GM19395 (cell line): ENCODE measurements around the gene ZSCAN4.

ENCODE experiments used
- ATAC-seq: cut with Tn5 transposase; IDR thresholded peaks from one replicate; pipeline ENCODE4 v1.9.1; 2021; ENCODE audit warnings: mild to moderate bottlenecking, moderate library complexity; ENCODE audit not compliant: unreplicated experiment

Gene ZSCAN4

DNA sequence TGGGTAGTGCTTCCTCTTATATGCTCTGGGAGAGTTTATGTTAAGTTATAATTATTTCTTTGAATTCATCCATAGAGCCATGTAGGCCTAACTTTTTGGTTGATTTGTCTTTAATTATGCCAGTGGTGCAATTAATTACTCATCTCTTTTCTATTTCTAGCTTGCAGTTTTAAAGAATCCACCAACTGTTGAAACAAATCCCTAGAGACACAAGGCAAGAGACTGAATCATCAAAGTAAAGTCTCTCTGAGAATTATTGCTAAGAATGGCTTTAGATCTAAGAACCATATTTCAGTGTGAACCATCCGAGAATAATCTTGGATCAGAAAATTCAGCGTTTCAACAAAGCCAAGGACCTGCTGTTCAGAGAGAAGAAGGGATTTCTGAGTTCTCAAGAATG is 7.1 kb downstream of the ZSCAN4 start:
- no peak for ATAC-seq

DNA sequence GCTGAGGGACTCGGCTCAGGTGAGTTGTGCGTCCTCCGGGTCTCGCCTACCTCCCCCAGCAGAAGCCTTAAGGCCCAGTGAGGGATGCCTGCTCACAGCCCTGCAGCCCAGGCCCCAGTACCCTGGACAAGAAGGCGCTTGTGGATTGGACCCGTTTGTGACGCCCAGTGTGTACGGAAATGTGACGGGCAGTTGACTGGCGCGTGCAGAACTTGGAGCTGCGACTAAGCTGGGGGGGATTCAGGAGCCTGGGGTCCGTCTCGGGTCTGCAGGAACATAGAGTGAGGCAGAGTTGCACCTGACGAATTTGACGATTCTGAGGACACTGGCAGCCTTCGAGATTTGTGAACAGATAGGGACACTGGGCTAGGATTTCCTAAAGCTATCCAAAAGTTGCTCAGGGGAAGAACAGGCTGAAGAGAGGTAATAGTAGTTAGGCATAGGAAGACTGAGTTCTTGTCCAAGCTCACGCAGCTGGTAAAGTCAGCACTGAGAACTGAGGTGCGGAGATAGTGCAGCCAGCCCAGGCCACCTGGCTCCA is 13.6 kb downstream of the ZSCAN4 start:
- ATAC-seq, result peak; percentile 12

DNA sequence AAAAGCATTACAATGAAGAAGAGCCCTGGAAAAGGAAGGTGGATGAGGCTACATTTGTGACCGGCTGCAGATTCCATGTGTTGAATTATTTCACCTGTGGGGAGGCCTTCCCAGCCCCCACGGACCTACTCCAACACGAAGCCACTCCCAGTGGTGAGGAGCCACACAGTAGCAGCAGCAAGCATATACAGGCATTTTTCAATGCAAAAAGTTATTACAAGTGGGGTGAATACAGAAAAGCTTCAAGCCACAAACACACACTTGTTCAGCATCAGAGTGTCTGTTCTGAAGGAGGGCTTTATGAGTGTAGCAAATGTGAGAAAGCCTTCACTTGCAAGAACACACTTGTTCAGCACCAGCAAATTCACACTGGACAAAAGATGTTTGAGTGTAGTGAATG is 18.0 kb downstream of the ZSCAN4 start:
- ATAC-seq, result no peak

DNA sequence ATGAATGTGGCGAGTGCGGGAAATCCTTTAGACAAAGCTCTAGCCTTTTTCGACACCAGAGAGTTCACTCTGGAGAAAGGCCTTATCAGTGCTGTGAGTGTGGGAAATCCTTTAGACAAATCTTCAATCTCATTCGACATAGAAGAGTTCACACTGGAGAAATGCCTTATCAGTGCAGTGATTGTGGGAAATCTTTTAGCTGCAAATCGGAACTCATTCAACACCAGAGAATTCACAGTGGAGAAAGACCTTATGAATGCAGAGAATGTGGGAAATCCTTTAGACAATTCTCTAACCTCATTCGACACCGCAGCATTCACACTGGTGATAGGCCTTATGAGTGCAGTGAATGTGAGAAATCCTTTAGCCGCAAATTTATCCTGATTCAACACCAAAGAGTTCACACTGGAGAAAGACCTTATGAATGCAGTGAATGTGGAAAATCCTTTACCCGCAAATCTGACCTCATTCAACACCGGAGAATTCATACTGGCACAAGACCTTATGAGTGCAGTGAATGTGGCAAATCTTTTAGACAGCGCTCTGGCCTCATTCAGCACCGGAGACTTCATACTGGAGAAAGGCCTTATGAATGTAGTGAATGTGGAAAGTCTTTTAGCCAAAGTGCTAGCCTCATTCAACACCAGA is 18.8 kb downstream of the ZSCAN4 start:
- no peak for ATAC-seq

DNA sequence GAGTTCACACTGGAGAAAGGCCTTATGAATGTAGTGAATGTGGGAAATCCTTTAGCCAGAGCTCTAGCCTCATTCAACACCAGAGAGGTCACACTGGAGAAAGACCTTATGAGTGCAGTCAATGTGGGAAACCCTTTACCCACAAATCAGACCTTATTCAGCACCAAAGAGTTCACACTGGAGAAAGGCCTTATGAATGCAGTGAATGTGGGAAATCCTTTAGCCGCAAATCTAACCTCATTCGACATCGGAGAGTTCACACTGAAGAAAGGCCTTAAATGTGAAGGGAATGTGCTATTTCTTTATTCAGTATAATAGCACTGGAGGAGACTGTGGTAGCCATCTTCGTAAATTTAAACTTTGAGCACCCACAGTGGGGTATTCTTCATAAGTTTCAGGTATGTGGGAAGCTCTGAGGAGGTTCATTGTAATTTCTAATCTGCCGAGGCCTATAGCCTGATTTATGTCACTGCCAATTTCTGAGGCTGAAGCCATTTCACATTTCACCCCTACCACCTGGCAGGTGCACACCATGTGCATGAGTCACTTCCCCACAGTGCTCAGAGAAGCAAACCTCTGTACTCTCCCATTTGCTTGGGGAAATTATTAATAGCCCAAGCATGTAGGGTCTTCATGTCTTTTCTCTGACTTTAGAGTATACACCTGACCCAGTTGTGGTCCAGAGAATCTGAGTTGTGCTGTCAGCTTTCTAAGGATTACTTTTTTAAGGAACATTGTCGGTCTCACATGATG is 19.5 kb downstream of the ZSCAN4 start:
- ATAC-seq, result no peak

DNA sequence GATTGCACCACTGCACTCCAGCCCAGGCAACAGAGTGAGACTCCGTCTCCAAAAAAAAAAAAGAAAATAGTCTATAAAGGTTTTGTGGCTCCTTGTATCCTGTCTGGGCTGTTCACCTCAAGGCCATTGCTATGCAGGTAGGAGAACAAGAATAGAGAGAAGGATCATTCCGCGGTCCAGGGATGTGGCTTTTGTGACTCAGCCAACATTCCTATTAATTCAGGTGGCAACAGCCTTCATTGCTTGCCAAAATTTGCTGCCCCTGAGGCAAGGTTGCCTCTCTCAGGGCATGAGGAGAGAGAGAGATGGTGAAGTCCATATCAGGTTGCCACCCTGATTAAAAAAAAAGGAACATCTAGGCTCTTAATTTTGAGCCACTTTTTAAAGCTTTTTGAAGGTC is 21.0 kb downstream of the ZSCAN4 start:
- no peak for ATAC-seq

DNA sequence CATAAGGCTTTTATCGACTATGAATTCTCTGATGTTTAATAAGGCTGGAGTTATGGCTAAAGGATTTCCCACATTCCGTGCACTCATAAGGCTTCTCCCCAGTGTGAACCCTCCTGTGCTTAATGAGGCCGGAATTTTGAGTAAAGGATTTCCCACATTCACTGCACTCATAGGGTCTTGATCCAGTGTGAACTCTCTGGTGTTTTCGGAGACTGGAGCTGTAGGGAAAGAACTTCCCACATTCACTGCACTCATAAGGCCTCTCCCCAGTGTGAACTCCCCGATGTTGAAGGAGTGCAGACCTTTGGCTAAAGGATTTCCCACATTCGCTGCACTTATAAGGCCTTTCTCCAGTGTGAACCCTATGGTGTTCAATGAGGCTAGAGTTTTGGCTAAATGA is 32.9 kb downstream of the ZSCAN4 start:
- no peak for ATAC-seq

DNA sequence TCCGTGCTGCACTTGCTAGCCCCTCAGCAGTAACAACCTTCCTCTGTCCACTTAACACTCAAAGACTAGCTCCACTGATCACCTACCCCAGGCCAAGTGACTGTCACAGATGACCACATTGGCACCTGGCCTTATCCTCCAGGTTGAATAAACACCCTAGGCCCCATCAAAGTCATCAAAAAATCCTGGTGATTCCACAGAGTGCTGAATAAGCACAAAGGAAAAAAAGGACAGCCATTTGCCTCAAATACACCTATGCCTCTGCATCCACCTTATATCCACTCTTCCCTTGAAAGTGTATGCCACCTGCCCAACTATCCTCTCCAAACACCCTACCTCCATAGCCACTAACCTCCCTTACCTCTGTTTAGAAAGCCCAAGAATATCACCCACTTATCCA is 37.6 kb downstream of the ZSCAN4 start:
- no peak for ATAC-seq

DNA sequence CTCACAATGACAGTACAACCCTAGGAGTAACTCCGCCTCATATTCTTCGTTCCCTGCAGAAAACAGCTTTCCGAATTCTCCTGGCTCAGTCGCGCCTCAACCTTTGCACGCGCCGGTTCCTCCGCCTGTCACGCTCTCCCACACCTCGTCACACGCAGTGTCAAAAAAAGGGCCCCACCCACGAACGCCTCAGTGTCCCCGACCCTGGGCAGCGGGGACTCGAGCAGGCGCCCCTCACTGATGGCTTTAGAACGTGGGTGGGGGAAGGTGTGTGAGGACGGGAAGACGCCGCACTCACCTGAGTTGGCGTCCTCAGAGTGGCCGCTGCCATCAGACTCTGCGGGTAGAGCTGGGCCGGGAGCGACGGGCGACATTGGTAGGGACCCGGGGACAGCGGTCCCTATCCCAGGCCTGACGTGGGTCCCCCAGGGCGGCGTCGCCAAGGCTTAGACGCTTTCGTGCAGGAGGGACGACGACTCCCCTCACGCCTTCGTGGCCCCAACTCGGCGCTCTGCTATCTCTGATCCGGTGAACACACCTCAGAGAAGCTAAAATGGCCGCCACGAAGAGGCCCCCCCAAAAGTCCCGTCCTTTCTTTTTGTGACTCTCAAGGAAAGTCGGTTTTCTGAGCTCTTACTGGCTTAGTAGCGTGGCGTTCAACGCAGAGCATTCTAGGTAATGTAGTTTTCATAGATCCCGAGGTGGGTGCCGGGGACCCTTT is 40.1 kb downstream of the ZSCAN4 start, which contains the start of gene ZNF154:
Gene ZNF154 (minus strand): TSS at position 564 of the 721 bp plus-strand sequence. CDS start 233 bp downstream, at position 331.
- no peak for ATAC-seq

DNA sequence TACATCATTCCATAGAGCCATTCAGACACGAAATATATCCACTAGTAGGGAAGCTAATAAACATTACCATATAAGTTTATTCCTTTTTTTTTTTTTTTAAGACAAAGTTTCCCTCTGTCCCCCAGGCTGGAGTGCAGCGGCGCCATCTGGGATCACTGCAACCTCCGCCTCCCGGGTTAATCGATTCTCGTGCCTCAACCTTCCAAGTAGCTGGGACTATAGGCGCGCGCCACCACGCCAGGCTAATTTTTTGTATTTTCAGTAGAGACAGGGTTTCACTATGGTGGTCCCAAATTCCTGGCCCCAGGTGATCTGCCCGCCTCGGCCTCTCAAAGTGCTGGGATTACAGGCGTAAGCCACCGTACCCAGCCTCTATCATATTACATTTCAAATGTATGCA is 40.9 kb downstream of the ZSCAN4 start:
- ATAC-seq, result no peak

DNA sequence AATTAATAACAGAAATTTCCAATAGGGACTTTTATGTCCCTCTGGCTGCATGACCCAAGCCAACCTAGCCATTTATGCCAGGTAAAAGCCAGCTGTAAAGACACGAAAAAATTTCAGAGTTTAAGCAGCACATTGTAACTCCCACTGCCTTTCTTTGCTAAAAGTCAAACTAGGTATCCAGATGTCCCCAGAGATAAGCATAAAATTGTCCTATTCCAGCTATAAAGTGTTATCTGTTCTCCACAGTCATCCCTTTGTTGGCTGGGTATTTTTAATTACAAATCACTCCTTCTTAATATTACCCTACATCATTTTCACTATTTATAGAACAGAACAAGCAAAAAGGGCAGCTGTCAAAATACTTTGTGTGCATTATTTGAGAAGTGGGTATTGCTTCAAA is 43.5 kb downstream of the ZSCAN4 start:
- no peak for ATAC-seq

DNA sequence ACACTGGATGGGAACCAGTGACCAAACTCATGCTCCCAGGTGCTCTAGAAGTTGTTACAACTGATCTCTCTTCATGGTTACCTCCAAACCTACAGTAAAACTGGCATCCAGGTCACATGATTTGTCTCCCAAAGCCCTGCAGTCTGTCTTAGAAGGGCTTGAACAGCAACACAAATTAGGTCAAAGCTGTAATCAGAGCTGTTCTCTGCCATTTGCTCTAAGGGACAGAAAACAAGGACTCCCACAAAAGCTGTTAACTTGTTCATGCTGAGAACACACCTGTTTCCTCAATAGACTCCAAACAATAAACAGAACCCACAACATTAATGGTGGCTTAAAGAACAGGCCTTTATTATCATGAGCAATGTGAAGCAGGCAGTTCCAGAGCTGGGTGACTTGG is 50.7 kb downstream of the ZSCAN4 start:
- no peak for ATAC-seq

DNA sequence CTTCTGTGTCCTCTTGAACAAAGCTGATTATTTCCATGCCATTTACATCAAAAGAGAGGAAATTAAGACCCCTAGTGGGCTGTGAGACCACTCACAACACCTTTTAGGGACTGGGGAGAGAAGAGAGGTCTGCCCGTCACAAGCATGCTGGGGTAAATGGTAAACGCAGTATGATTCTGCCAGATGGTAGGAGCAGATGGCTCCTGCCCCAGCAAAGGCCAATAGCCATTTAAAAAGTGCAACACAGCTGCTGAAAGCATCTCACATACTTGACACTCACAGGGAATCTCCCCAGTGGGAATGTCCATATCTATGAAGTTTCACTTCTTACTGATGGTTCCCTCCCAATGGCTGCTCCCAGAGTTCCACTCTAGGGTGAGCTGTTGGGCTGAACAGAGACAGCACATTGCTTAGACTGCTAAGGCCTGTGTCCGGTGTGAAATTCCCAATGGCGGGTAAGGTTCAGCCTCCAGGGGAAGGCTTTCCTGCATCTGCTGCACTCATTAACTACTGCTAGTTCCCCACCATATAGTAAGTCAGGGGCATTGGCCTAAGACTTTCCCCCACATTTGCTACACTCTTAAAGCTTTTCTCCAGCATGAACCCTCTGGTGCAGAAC is 51.3 kb downstream of the ZSCAN4 start:
- no peak for ATAC-seq

DNA sequence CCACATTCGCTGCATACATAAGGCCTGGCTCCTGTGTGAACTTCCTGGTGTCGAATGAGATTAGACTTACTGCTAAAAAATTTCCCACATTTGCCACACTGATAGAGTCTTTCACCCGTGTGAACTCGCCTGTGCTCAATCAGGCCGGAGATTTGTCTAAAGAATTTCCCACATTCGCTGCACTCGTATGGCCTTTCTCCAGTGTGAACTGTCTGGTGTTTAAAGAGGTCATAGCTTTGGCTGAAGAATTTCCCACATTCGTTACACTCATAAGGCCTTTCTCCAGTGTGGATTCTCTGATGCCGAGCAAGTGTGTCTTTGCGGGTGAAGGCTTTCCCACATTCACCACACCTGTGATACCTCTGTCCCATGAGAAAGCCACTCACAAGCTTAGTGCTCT is 52.1 kb downstream of the ZSCAN4 start:
- ATAC-seq, result no peak
